Tibial nerve (tissue), 4 donors: ENCODE data around the gene MRPS30.

Source experiments
- EP300 ChIP-seq, 2 donors: sonication (generic); formaldehyde crosslinking; IDR thresholded peaks; one replicate each; pipeline ENCODE4 v1.6.1; 2017; ENCODE audit warnings: antibody characterized with exemption in 2 of 2, mild to moderate bottlenecking in 1 of 2
- POLR2A ChIP-seq, 2 donors: fragments of 450-650 bp; IDR thresholded peaks; one replicate each; pipeline ENCODE4 v1.6.1; 2017; ENCODE audit warnings: antibody characterized with exemption in 2 of 2, mild to moderate bottlenecking in 2 of 2, moderate library complexity in 2 of 2
- TF ChIP-seq, protein P1 (sequence below), 5 experiments: fragments of 200-600 bp in 3 of 5; fragments of 450-650 bp in 2 of 5; sonication (generic) in 3 of 5; IDR thresholded peaks; one replicate each; pipeline ENCODE4 v1.5.1; 2016 to 2019; ENCODE audit warnings: antibody characterized with exemption in 5 of 5, mild to moderate bottlenecking in 3 of 5, moderate library complexity in 2 of 5

DNA sequence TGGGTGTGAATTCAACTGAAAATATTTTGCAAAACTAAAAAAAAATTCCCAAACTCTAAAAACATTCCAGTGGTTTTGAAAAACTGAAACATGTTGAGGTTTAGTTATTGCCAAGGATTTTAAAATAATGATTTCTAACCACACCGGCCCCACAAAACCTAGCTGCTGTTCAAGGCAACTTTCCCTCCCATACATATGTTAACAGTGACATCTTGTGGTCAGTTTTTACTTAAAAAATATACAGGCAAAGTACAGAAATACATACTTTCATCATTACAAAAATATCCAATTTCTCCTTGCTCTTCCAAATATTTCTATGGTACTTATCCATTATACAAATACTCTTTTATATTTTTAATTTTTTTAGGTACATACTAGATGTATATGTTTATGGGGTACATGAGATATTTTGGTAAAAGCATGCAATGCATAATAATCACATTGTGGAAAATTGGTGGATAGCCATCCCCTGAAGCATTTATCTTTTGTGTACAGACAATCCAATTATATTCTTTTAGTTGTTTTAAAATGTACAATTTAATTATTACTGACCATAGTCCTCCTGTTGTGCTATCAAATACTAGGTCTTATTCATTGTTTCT, 34.4 kb upstream of the MRPS30 start:
- TF ChIP-seq, protein P1, sequence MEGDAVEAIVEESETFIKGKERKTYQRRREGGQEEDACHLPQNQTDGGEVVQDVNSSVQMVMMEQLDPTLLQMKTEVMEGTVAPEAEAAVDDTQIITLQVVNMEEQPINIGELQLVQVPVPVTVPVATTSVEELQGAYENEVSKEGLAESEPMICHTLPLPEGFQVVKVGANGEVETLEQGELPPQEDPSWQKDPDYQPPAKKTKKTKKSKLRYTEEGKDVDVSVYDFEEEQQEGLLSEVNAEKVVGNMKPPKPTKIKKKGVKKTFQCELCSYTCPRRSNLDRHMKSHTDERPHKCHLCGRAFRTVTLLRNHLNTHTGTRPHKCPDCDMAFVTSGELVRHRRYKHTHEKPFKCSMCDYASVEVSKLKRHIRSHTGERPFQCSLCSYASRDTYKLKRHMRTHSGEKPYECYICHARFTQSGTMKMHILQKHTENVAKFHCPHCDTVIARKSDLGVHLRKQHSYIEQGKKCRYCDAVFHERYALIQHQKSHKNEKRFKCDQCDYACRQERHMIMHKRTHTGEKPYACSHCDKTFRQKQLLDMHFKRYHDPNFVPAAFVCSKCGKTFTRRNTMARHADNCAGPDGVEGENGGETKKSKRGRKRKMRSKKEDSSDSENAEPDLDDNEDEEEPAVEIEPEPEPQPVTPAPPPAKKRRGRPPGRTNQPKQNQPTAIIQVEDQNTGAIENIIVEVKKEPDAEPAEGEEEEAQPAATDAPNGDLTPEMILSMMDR (IDR thresholded peaks at IDR 0.05): peak; percentile 38 to 67 (median 49)
- no peak for TF ChIP-seq EP300 (IDR thresholded peaks at IDR 0.05)
- TF ChIP-seq POLR2A (IDR thresholded peaks at IDR 0.05): no peak
